Left lobe of liver (tissue), 2 donors: ENCODE measurements around the gene HYAL1. TPM values are rescaled to one million over a fixed set of nuclear protein-coding genes. Genes with fewer than 3 reads are reported as not detected.
"Not testable (repeated sequence)": the region's sequence is repeated elsewhere in the genome, so short reads cannot be mapped to it uniquely, and the experiment has no call there.

Experiments used
- ATAC-seq: fragments of 200-7000 bp; cut with Tn5 transposase; one replicate; pipeline ENCODE4 v1.9.1; 2020; ENCODE audit warnings: mild to moderate bottlenecking, moderate library complexity
- DNase-seq: peaks from one replicate; pipeline ENCODE4 v3.0.0-alpha.2; 2020; ENCODE audit warnings: low spot score
- total RNA-seq: library from RNA; stranded (reverse); gene quantifications from one replicate; pipeline ENCODE4 v1.2.1, GENCODE V29; 2021
- donor health status: DM: no; HTN: no; CAD: no; lungs with moderate emphysema.
- donor health status: DM: no; HTN: yes; CAD: no.

Gene HYAL1
- total RNA-seq, 1 donor from 2014 or later = 140 TPM

GRCh38 chr3:50263478-50264382, 39.6 kb downstream of the HYAL1 start:
- DNase-seq (no peak), ATAC-seq (no peak)

GRCh38 chr3:50262778-50263177, 40.6 kb downstream of the HYAL1 start:
- no peak for ATAC-seq
- no peak for DNase-seq

- not testable (repeated sequence) for ATAC-seq, DNase-seq
Measured at GRCh38 chr3:50262200-50262599, 41.2 kb downstream of the HYAL1 start.

- ATAC-seq = no peak
- DNase-seq = no peak
Measured at GRCh38 chr3:50261505-50261904, 41.9 kb downstream of the HYAL1 start.

- DNase-seq (no peak), ATAC-seq (no peak)
Measured at GRCh38 chr3:50260942-50261441, 42.4 kb downstream of the HYAL1 start.

GRCh38 chr3:50260027-50260941, 43.1 kb downstream of the HYAL1 start:
- ATAC-seq = peak; percentile 92
- DNase-seq = peak; percentile 95

- DNase-seq (no peak), ATAC-seq (peak; percentile 0)
Measured at GRCh38 chr3:50259432-50260026, 43.8 kb downstream of the HYAL1 start.

- DNase-seq (no peak), ATAC-seq (no peak)
Measured at GRCh38 chr3:50258979-50259378, 44.4 kb downstream of the HYAL1 start.

- DNase-seq = no peak
- ATAC-seq = no peak
Measured at GRCh38 chr3:50258029-50258680, 45.2 kb downstream of the HYAL1 start.

- DNase-seq (no peak), ATAC-seq (no peak)
Measured at GRCh38 chr3:50256978-50257890, 46.1 kb downstream of the HYAL1 start.

GRCh38 chr3:50255251-50255615, 48.1 kb downstream of the HYAL1 start:
- ATAC-seq = no peak
- DNase-seq = no peak

GRCh38 chr3:50254577-50255250, 48.7 kb downstream of the HYAL1 start:
- ATAC-seq (peak; percentile 32), DNase-seq (no peak)

- ATAC-seq (no peak), DNase-seq (no peak)
Measured at GRCh38 chr3:50251220-50251619, 52.2 kb downstream of the HYAL1 start.

- no peak for DNase-seq
- no peak for ATAC-seq
Measured at GRCh38 chr3:50250514-50250913, 52.9 kb downstream of the HYAL1 start.

Other genes starting within 250 kb of the HYAL1 start
- 50.9 TPM for gene RBM5, start 214.7 kb downstream of the HYAL1 start, total RNA-seq
- 4.0 TPM for gene SEMA3F, start 148.2 kb downstream of the HYAL1 start, total RNA-seq
- gene GNAT1, start 112.0 kb downstream of the HYAL1 start, total RNA-seq = 0.08 TPM
- gene SLC38A3, start 98.3 kb downstream of the HYAL1 start, total RNA-seq = 242 TPM
- gene GNAI2, start 67.4 kb downstream of the HYAL1 start, total RNA-seq = 115 TPM
- 5.7 TPM for gene SEMA3B, start 34.4 kb downstream of the HYAL1 start, total RNA-seq
- gene LSMEM2, start 24.5 kb downstream of the HYAL1 start, total RNA-seq = not detected
- 63.8 TPM for gene IFRD2, start 11.1 kb downstream of the HYAL1 start, total RNA-seq
- 2.9 TPM for gene HYAL3, start 4.2 kb downstream of the HYAL1 start, total RNA-seq
- 4.9 TPM for gene NAA80, start 4.2 kb downstream of the HYAL1 start, total RNA-seq
- gene HYAL2, start 19.2 kb upstream of the HYAL1 start, total RNA-seq = 21.6 TPM
- 15.0 TPM for gene TUSC2, start 24.6 kb upstream of the HYAL1 start, total RNA-seq
- 6.4 TPM for gene RASSF1, start 37.3 kb upstream of the HYAL1 start, total RNA-seq
- gene ZMYND10, start 42.2 kb upstream of the HYAL1 start, total RNA-seq = 1.7 TPM
- gene NPRL2, start 47.2 kb upstream of the HYAL1 start, total RNA-seq = 15.6 TPM
- gene CYB561D2, start 47.3 kb upstream of the HYAL1 start, total RNA-seq = 17.9 TPM
- gene TMEM115, start 55.9 kb upstream of the HYAL1 start, total RNA-seq = 18.7 TPM
- 0.50 TPM for gene CACNA2D2, start 200.1 kb upstream of the HYAL1 start, total RNA-seq